Activated CD4-positive, alpha-beta memory T cell treated with anti-CD3 and anti-CD28 coated beads, Interleukin-2, amount 10 ng/mL, durations not matched to agents 7 days and 5 days (primary cell): Measurements from ENCODE around the gene AGAP1. TPM values are rescaled to one million over a fixed set of nuclear protein-coding genes. Genes with fewer than 3 reads are reported as not detected.

Source experiments
- CTCF ChIA-PET: fragments of 350-600 bp; sonication (Branson Sonifier 250); formaldehyde crosslinking; loops from one replicate; lab custom pipeline; 2021; ENCODE audit warnings: antibody characterized with exemption, inconsistent platforms; lab: Charles Lee
- POLR2A ChIA-PET: fragments of 350-600 bp; sonication (Branson Sonifier 250); formaldehyde crosslinking; loops from one replicate; lab custom pipeline; 2021; ENCODE audit warnings: antibody characterized with exemption; lab: Charles Lee
- DNase-seq: peaks from one replicate; pipeline ENCODE4 v3.0.0-alpha.2; 2020
- H3K27ac Mint-ChIP-seq: one replicate; pipeline ENCODE4 v1.8.0; 2021; ENCODE audit warnings: mild to moderate bottlenecking, mixed read lengths
- H3K27me3 Mint-ChIP-seq: one replicate; pipeline ENCODE4 v1.8.0; 2021; ENCODE audit warnings: mixed read lengths
- H3K36me3 Mint-ChIP-seq: one replicate; pipeline ENCODE4 v1.8.0; 2021; ENCODE audit warnings: low read depth, mixed read lengths
- H3K4me1 Mint-ChIP-seq: one replicate; pipeline ENCODE4 v1.8.0; 2021; ENCODE audit warnings: mixed read lengths
- H3K4me3 Mint-ChIP-seq: one replicate; pipeline ENCODE4 v1.8.0; 2021; ENCODE audit warnings: mild to moderate bottlenecking, mixed read lengths
- H3K9me3 Mint-ChIP-seq: one replicate; pipeline ENCODE4 v1.8.0; 2021; ENCODE audit warnings: mixed read lengths
- total RNA-seq, 2 experiments: library from RNA; stranded (reverse); gene quantifications; one replicate each; pipeline ENCODE4 v1.2.3, GENCODE V29; 2021

AGAP1 gene
- total RNA-seq, 2 experiments from 2014 or later = 1.1 to 1.2 TPM

DNA sequence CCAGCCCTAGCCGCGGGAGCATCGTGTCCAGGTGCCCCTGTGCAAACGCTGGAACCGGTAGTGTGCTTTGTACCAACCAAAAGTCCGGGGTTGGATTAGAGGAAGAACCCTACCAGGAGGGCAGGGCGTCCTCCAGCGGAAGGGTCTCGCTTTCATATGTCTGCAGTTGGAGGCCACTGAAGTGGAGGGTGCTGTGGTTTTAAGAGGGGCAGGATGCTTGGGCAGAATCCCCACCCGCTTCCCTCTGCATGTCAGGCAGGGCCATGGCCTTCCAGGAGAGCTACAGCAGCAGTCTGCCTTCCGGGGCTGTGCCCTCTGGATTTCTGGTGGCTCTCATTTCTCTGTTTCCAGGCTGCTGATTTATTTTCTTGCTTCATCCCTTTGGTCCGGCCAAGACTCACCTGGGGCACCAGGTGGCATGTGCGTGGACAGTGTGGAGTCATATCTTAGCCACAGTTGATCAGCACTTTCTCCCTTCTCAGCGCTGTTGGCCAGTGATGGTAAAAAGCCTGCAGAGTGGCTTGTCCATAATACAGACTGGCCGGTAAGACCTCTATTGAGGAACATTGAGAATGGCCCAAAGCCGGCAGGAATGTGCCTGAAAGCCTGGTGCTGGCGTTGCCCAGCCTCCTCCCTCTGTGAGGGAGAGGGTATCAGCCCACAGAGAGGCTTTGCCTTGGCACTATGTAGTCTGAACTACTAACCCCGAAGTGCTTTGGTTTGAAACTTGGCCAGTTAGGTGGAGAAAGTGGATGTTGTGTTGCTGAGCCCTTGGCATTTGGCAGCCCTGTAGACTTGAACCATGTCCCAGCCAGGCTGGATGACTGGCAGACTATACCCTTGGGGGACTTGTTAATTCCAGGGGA lies 1.8 kb downstream of the AGAP1 start:
- ChIA-PET POLR2A (no interaction called here), CTCF (no interaction called here)
- Mint-ChIP-seq H3K4me1 (peaks cover 6% of the 10 kb centered on the region), H3K4me3 (peak overlapping the region; percentile 16), H3K9me3 (no peaks in the 10 kb centered on the region), H3K27me3 (peaks cover 63% of the 10 kb centered on the region), H3K27ac (no peak overlapping the region), H3K36me3 (no peaks in the 10 kb centered on the region)
- DNase-seq = no peak

DNA sequence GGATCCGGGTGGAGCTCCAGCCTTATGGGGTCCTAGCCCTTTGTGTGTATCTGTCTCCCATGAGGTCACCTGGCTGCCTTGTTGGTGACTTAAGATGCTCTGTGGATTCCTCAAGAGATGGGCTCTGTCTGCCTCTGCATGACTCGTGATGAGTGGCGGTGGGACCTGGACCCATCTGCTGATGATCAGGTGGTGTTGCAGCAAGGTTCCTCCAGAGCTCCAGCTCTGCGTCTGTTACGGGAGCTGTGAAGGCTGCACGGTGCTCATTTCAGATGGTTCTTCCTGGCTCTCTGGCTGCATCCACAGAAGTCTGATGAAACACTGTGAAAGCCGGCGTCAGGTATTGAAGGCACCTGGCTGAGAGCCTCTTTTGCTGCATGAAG lies 2.4 kb downstream of the AGAP1 start:
- no peaks in the 10 kb centered on the region for H3K36me3 Mint-ChIP-seq
- H3K27me3 Mint-ChIP-seq = peaks cover 63% of the 10 kb centered on the region
- no peaks in the 10 kb centered on the region for H3K9me3 Mint-ChIP-seq
- ChIA-PET POLR2A (no interaction called here), CTCF (no interaction called here)
- H3K4me1 Mint-ChIP-seq = peaks cover 11% of the 10 kb centered on the region
- no peak overlapping the region for H3K4me3 Mint-ChIP-seq
- DNase-seq = no peak
- H3K27ac Mint-ChIP-seq = no peak overlapping the region

DNA sequence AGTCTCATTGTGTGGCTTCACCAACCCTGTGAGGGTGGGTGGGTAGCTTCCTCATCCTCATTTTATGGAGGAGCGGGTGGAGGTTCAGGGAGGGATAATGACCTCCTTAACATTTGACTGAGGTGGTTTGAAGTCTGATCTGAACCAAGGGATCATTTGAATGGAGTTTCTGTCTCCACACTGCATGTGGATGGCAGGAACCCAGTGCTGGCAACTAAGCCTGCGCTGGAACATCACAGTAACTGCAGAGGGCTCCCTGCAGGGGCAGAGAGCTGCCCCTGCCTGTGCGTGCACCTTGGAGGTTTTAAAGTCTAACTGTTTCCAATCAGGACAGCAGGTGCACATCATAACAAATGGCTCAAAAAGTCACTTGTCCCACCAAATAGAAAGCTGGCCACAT lies 3.3 kb downstream of the AGAP1 start:
- Mint-ChIP-seq H3K4me1 (peaks cover 19% of the 10 kb centered on the region), H3K27ac (no peak overlapping the region), H3K9me3 (no peaks in the 10 kb centered on the region), H3K27me3 (peaks cover 64% of the 10 kb centered on the region), H3K36me3 (no peaks in the 10 kb centered on the region), H3K4me3 (no peak overlapping the region)
- POLR2A ChIA-PET = no interaction called here
- CTCF ChIA-PET = no interaction called here
- DNase-seq = no peak

DNA sequence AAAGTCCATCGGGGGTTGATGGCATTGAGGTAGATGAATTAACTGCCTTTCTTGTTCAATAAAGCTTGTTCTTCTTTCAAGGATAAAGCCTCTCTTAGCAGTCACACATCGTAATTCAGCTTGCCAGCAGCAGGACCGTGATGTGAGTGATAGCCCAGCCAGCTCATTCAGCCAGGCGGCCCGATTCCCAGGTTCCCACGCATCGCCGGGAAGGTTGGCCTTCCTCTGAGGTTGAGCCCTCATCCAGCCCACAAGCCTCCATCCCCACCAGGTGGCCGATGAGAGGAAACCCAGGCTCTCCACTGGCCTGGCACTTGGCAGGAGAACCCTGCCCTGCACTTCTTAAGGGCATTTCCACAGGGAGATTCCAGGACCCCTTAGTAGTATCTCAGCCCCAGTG lies 4.7 kb downstream of the AGAP1 start:
- H3K4me1 Mint-ChIP-seq = peaks cover 20% of the 10 kb centered on the region
- CTCF ChIA-PET = no interaction called here
- no peak overlapping the region for H3K27ac Mint-ChIP-seq
- POLR2A ChIA-PET = no interaction called here
- no peak for DNase-seq
- H3K9me3 Mint-ChIP-seq = no peaks in the 10 kb centered on the region
- no peak overlapping the region for H3K4me3 Mint-ChIP-seq
- peaks cover 62% of the 10 kb centered on the region for H3K27me3 Mint-ChIP-seq
- H3K36me3 Mint-ChIP-seq = no peaks in the 10 kb centered on the region

DNA sequence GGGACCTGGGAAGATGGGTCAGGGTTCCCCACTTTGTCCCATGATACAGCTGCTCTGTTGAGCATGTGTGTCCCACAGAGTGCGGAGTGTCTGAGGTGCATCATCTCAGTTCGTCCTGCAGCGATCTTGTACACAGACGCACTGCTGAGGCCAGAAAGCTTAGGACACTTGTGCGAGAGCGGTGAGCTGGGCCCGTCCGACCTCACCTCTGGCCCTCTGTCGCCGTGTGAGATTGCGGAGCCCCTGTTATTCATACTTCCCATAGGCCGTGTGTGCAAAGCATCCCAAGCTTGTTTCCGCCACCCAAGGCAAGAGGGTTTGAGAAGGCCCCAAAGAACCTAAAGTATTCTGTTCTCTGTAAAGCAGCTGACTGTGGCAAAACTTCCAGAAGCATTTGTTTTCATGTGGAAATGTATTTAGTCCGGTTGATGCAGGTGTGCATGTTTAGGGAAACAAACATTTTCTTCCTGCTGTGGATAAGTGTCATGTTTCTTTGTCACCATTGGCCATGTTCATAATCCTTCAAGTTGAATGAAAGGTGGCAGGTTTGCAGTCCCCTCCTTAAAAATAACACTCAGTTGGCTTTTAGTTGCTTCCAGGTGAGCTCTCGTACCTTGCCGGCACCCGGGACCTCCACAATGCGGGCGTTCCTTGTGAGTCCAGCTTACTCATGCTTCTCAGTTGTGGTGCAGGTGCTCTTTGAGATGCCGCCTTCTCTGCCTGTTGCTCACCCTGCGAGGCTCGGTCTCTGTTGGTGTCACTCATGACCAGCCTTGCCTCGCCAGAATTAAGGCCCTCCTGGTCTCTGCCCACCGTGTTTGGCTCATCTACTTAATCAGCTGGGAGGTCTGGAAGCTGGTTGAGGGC lies 5.3 kb downstream of the AGAP1 start:
- Mint-ChIP-seq H3K4me1 (peaks cover 20% of the 10 kb centered on the region), H3K36me3 (no peaks in the 10 kb centered on the region), H3K27ac (no peak overlapping the region), H3K27me3 (peaks cover 62% of the 10 kb centered on the region), H3K9me3 (no peaks in the 10 kb centered on the region), H3K4me3 (no peak overlapping the region)
- ChIA-PET POLR2A (no interaction called here), CTCF (no interaction called here)
- no peak for DNase-seq

DNA sequence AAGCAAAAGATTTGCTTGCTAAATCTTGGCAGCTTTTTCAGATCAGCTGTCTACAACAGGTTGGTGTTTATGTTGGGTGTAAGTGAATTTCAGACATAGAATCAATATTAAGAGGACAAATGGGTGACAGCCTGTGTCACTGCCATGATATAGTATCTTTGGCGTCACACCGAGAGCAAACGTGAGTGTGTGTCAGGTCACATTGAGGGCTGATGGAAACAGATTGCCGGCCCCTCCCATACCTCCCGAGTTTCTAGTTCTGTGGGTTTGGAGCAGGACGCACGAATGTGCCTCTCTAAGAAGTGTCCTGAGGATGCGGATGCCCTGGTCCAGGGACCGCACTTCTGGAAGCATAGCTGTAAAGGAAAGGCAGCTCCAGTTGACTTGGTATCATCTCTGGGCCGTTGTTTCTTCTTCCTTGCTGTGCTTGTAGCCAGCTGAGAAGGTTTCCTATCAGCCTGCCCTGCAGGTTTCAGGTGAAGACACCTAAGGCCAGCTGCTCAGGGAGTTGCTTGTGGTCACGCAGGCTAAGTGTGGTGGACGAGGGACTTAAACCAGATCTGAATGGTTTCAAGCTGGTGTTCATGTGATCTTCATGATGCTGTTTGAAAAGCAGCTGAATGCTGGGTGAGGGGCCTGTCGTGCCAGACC lies 6.4 kb downstream of the AGAP1 start:
- no peaks in the 10 kb centered on the region for H3K9me3 Mint-ChIP-seq
- POLR2A ChIA-PET = no interaction called here
- H3K4me1 Mint-ChIP-seq = peaks cover 20% of the 10 kb centered on the region
- CTCF ChIA-PET = interaction anchor here (0.6 kb wide), 1 partner anchor 522 kb away, joined by 3 read pairs; no protein-coding TSS in a partner anchor
- H3K27ac Mint-ChIP-seq = no peak overlapping the region
- no peak for DNase-seq
- peaks cover 59% of the 10 kb centered on the region for H3K27me3 Mint-ChIP-seq
- no peaks in the 10 kb centered on the region for H3K36me3 Mint-ChIP-seq
- no peak overlapping the region for H3K4me3 Mint-ChIP-seq

DNA sequence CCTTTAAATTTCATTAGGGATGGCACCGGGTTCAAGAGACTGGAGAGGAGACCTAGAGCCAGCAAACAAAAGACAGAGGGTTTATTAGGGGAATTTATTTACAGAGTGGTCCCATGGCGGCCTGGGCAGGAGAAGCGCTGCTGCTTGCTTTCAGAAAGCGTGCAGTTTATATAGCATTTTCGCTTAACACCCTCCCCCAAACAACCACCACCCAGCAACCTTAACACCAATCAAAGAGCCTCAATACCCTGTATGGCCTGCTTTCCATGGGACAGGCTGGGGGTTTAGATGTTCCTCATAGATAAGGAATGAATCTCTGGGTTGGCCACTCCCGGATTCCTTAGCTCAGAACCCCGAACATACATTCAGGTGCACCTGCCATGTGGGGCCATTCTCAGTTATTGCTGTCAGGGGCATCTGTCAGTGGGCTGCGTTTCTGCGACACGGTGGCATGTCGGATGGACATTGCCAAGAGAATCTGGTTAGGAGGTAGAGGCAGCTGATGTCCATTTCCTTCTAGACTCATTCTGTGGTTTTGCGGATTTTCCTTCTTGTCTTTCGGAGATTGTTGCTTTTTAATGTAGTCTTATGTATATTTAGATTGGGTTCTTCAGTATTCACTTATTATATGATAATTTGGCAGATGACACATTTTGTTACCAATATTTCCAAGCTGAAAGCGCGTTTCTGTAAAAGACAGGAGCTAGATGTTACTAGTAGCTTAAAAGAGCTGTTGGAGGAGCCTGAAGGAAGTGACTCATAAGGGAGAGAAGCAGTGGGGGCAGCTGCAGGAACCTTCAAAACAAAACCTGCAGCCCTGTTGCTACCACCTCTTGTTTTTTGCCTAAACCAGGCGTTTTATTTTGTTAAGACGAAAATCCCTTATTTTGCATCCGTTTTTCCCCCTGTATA lies 7.2 kb downstream of the AGAP1 start:
- Mint-ChIP-seq H3K4me3 (no peak overlapping the region), H3K27ac (no peak overlapping the region), H3K9me3 (no peaks in the 10 kb centered on the region), H3K27me3 (peaks cover 51% of the 10 kb centered on the region), H3K4me1 (peaks cover 18% of the 10 kb centered on the region), H3K36me3 (no peaks in the 10 kb centered on the region)
- DNase-seq = peak; percentile 19
- POLR2A ChIA-PET = no interaction called here
- CTCF ChIA-PET = no interaction called here

DNA sequence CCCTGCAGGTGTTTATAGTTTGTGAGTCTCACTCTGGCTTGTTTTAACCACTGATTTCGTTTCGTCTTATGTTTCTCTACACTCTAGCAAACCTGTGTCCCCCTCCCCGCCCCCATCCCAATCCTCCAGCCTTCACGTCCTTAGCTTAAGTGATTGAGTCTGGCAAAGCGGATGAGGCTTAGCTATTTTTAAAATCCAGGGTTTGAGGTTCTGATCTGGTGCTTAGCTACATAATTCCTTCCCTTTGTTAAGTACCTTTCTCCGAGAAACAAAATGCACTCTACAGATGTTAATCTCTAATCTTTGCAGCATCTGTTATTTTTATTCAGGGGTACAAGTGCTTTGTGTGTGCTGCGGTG lies 7.8 kb downstream of the AGAP1 start:
- Mint-ChIP-seq H3K4me1 (peaks cover 18% of the 10 kb centered on the region), H3K27me3 (peaks cover 45% of the 10 kb centered on the region), H3K9me3 (no peaks in the 10 kb centered on the region), H3K27ac (no peak overlapping the region), H3K36me3 (no peaks in the 10 kb centered on the region), H3K4me3 (no peak overlapping the region)
- ChIA-PET POLR2A (no interaction called here), CTCF (no interaction called here)
- no peak for DNase-seq

DNA sequence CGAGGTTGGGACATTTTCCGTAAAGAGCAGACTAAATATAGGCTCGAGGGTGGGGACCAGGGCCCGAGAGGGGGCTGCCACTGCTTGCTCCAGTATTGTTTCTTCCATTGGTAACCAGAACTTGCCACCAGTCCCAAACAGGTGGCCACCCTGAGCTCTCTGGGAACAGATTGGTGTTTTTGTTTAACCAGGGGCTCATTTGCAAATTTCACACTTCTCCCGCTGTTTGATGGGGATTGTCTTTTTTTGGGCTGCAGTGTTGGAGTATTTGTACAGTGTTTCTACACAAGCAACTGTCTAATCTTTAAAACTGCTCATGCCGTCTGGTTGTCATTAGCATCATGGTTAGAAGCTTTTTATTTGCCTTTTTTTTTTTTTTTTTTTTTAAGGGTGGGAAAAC lies 8.5 kb downstream of the AGAP1 start:
- H3K27ac Mint-ChIP-seq = no peak overlapping the region
- no peaks in the 10 kb centered on the region for H3K36me3 Mint-ChIP-seq
- no peak overlapping the region for H3K4me3 Mint-ChIP-seq
- DNase-seq = no peak
- ChIA-PET POLR2A (no interaction called here), CTCF (interaction anchor here (1.2 kb wide), 1 partner anchor 244 kb away, joined by 3 read pairs; no protein-coding TSS in a partner anchor)
- H3K27me3 Mint-ChIP-seq = peaks cover 40% of the 10 kb centered on the region
- H3K9me3 Mint-ChIP-seq = no peaks in the 10 kb centered on the region
- peaks cover 18% of the 10 kb centered on the region for H3K4me1 Mint-ChIP-seq

DNA sequence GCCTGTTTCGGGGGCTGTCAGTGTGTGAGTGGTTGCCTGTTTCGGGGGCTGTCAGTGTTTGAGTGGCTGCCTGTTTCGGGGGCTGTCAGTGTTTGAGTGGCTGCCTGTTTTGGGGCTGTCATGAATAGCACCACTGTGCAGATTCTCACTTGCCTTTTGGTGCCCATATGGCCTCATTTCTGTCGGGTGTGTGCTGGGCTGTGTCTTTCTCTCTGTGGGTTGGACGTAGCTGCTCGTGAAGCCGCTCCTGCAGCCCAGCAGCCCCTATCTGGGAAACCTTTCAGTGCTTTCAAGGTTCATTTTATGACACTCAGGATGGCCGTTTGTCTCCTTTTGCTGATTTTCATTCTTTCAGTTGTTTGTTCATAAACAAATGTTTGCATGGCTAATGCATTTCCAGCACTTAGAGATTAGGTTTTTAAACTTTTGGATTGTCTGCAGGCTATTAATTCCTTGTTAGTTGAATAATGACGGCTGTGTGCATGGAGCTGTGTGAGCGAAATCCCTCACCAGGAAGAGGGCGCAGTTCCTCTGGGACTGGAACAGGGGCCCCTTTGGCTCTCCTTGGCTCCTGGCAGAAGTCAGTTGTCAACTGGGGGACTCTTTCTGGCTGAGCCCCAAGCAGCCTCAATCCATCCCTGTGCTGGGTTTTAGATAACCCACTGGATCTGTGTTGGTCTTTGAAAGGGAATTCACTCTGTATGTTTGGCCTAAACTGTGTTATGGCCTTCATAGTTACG lies 10.8 kb downstream of the AGAP1 start:
- no peak for DNase-seq
- Mint-ChIP-seq H3K4me3 (no peak overlapping the region), H3K4me1 (peaks cover 18% of the 10 kb centered on the region), H3K27me3 (peaks cover 30% of the 10 kb centered on the region), H3K27ac (no peak overlapping the region), H3K9me3 (no peaks in the 10 kb centered on the region), H3K36me3 (no peaks in the 10 kb centered on the region)
- ChIA-PET POLR2A (no interaction called here), CTCF (no interaction called here)

DNA sequence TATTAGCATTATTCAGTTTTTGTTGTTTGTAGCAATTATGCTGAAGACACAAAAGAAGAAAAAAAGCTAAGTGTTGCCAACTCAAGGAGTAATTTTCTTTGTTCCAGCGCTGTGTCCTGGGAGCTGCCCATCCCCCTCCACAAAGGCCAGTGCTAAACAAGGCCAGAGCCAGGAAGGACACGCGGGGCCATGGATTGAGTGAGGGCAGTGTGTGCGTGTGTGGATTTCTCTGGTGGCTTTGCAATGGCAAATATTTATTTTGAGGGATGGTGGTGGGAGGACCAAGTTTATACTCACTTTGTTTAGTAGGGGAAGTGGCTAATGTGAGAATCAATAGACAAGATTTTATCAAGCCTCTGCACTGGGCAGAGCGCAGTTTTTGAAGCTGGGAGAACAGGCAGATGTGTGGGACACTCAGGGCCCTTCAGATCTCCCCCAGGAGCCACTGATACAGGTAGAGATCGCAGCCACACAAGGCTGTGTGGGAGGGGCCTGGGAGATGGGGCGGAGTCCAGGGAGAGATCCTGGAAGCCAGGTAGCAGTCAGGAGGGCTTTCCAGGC lies 11.4 kb downstream of the AGAP1 start:
- no peak overlapping the region for H3K27ac Mint-ChIP-seq
- no peak for DNase-seq
- H3K27me3 Mint-ChIP-seq = peaks cover 23% of the 10 kb centered on the region
- H3K36me3 Mint-ChIP-seq = no peaks in the 10 kb centered on the region
- H3K4me1 Mint-ChIP-seq = peaks cover 18% of the 10 kb centered on the region
- H3K4me3 Mint-ChIP-seq = no peak overlapping the region
- ChIA-PET CTCF (no interaction called here), POLR2A (no interaction called here)
- no peaks in the 10 kb centered on the region for H3K9me3 Mint-ChIP-seq
